GM06990 (cell line): ENCODE measurements around the gene TSPAN13.

Experiments
- DNase-seq: peaks from one replicate; pipeline ENCODE4 v3.0.0-alpha.2; 2011; ENCODE audit not compliant: insufficient read length; ENCODE audit errors: extremely low read depth
- H3K27me3 ChIP-seq: replicated peaks from 2 replicates; pipeline ENCODE4 v1.6.0; 2011; ENCODE audit warnings: low read length; ENCODE audit not compliant: control insufficient read depth, insufficient read depth
- H3K36me3 ChIP-seq: 2 replicates; pipeline ENCODE4 v1.5.1; 2011; ENCODE audit warnings: low read length; ENCODE audit not compliant: control insufficient read depth, insufficient read depth
- H3K4me3 ChIP-seq: replicated peaks from 2 replicates; pipeline ENCODE4 v1.5.1; 2011; ENCODE audit warnings: low read depth, mild to moderate bottlenecking, control low read depth, low read length
- CTCF ChIP-seq: IDR thresholded peaks from 2 replicates; pipeline ENCODE4 v1.5.1; 2011; ENCODE audit warnings: low read length, control low read depth, mild to moderate bottlenecking, inconsistent platforms; ENCODE audit not compliant: insufficient read depth, poor library complexity, severe bottlenecking

The TSPAN13 gene

DNA sequence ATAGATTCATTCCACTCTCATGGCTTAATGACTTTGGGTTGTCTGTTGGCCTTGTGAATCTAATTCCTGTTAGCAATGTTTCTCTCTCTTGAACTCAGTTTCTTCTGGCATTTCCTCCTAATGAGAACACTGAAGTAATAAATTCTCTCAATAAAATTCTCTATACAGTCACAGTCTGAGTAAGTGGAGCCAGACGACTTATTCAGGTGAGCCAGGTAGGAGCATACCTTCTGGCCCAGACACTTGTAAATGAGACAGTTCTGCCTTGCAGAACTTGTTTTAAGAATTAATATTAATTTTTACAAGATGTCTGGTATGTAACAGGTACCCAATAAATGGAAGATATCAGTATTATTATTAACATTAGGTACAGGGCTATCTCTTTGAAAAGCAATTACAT lies 79.8 kb downstream of the TSPAN13 start:
- Histone ChIP-seq H3K36me3 (no peaks in the 10 kb centered on the region), H3K4me3 (no peak overlapping the region), H3K27me3 (no peaks in the 10 kb centered on the region)
- no peak for TF ChIP-seq CTCF
- no peak for DNase-seq
